ENCODE results near the gene VWDE.

The VWDE gene

DNA sequence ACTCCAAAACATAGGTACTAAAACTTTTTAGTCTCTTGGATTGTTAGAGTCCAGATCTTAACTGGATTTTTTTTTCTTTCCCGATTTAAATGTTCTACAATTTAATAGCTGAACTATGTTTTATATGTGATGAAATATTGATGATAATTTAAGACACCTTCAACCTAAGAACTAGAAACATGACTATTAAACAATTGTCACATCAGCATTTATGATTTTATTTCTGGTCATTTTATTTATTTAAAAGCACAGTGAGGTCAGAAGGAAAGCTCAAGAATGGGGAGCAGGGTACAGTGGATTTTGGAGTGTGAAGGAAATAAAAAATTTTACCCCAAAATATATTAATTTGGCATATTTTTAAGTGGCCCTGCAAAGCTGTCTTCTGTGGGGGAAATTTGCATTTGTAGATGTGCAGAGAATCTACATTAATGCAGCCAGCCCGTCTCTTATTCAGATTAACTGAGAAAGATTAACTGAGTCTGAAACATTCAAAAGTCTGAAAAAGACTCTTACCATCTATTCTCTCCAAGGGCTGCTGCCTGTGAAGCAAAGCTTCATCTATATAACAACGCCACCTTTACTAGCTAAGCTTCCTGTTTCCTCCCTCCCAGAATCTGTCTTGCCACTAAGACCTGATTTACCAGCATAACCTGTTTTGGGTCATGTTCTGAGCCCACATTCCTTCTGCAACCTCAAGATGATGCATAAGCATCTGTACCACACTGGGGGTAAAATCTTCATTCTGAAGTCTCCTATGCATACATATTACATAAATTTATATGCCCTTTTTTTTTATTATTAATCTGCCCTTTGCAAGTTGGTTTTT lies 106.2 kb downstream of the VWDE start:
- TF ChIP-seq, protein P1, sequence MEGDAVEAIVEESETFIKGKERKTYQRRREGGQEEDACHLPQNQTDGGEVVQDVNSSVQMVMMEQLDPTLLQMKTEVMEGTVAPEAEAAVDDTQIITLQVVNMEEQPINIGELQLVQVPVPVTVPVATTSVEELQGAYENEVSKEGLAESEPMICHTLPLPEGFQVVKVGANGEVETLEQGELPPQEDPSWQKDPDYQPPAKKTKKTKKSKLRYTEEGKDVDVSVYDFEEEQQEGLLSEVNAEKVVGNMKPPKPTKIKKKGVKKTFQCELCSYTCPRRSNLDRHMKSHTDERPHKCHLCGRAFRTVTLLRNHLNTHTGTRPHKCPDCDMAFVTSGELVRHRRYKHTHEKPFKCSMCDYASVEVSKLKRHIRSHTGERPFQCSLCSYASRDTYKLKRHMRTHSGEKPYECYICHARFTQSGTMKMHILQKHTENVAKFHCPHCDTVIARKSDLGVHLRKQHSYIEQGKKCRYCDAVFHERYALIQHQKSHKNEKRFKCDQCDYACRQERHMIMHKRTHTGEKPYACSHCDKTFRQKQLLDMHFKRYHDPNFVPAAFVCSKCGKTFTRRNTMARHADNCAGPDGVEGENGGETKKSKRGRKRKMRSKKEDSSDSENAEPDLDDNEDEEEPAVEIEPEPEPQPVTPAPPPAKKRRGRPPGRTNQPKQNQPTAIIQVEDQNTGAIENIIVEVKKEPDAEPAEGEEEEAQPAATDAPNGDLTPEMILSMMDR (conservative IDR thresholded peaks at IDR 0.05): no peak
- peak overlapping the region; percentile 39 for H3K27ac ChIP-seq

DNA sequence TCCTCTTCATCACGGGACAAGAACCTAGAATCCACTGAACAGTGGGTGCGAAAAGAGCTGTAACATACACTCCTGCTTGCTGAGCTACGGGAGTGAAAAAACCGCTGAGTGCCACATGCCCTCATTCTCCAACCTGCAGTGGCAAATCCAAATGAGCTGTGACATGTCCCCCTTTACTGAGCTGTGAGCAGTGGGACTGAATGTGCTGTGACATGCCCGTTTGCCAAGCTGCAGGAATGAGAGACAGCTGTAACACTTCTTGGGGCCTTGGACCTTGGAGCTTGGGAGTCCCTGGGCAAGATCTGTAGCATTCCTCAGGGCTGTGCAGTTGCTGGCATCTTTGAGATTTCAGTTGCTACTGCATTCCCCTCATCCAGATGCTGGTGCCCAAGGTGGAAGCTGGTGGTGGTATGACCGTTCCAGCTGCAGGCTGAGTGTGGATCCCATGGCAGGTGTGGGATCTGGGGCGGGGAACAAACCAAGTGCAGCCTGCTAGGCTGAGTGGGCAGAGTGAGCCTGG lies 107.6 kb downstream of the VWDE start:
- H3K27ac ChIP-seq: no peak overlapping the region
- TF ChIP-seq, protein P1 (conservative IDR thresholded peaks at IDR 0.05): no peak

DNA sequence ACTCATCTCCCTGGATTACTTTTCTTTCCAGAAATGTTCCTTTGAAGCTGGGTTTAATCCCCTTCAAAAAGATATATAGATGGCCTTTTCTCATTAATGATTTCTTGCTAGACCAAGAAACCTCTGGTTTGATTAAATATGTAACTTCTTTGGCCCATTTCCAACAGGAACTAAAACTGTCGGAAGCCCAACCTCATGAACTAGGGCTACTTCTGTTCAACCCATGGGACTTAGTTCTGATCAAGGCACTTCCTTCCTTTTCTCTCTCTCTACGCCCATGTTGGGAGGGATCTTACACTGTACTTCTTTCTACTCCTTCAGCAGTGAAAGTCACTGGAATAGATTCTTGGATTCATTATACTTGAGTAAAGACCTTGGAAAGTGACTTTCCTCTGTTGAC lies 109.0 kb downstream of the VWDE start:
- no peak overlapping the region for H3K27ac ChIP-seq
- TF ChIP-seq, protein P1 (conservative IDR thresholded peaks at IDR 0.05): no peak

DNA sequence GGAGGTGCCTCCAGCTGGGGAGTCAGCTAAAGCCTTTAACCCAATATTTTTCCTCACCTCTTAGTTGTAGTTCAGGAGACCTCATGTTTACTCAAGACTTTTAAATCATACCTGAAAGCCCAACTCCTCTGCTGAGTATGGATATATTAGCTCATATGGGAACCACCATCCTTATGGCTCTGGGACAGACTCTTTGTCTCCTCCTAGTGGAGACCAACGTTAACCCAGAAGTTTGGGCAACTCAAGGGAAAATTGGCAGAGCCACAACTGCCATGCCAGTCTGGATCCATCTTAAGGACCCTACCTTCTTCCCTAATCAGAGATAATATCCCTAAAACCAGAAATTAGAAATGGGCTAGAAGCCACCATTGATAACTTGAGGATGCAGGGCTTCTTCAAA lies 111.8 kb downstream of the VWDE start:
- no peak overlapping the region for H3K27ac ChIP-seq
- TF ChIP-seq, protein P1 (conservative IDR thresholded peaks at IDR 0.05): no peak

DNA sequence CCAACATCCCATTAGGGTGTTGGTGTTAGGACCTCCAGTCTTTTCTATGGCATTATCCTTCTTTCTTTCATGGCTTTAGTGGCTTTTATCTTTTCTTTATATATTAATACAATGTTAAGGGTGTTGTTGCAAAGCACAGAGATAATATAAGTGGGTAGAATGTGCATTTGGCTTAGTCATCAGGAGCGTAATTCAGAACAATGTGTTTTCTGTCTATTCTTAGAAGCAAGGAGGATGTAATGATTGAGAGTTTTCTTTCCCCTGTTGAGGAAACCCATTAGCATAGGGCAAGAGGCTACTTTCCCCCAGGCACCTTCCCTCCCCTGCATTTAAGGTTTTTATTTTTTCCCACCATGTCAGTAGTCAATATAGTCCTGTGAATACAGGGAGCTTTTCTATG lies 112.9 kb downstream of the VWDE start:
- TF ChIP-seq, protein P1 (conservative IDR thresholded peaks at IDR 0.05): no peak
- H3K27ac ChIP-seq: no peak overlapping the region

DNA sequence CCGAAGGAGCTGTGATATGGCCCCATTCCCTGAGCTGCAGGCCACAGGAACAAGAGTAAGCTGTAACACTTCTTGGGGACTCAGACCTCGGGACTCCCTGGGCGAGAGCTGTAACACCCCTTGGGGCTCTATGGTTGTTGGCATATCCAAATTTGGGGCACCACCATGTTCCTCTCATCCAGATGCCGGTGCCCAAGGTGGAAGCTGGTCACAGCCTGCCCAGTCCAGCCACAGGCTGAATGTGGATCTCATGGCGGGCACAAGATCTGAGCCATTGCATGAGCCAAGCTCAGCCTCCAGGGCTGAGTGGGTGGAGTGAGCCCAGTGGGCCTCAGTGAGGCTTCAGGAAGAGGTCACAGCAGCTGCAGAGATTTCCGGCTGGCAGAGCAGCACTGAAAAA lies 113.7 kb downstream of the VWDE start:
- TF ChIP-seq, protein P1 (conservative IDR thresholded peaks at IDR 0.05): no peak
- no peak overlapping the region for H3K27ac ChIP-seq

DNA sequence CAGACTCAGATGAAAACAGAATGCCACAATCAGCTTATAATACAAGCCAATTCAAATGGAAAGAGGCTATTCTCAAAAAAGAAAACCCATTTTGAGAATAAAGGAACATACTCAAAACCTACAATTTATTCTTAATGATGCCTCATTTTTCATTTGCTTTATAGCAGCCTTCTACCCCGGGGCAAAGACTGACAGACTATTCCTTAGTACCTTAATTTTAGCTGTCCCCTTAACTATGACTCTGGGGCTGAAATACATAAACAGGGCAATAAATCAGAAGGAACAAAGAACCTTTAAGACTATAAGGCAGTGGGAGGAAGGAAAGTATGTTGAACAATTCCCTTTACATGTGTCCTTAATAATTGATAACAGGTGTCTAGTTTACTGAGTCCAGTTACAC lies 115.8 kb downstream of the VWDE start:
- TF ChIP-seq, protein P1 (conservative IDR thresholded peaks at IDR 0.05): no peak
- H3K27ac ChIP-seq: no peak overlapping the region

Measured in VCaP (cell line).